Ascending aorta (tissue), 2 donors: ENCODE data around the gene CP. TPM values are rescaled to one million over a fixed set of nuclear protein-coding genes. Genes with fewer than 3 reads are reported as not detected.
A peak's percentile ranks its signal among the peaks of the same experiment; 100 is the strongest.
"Not testable (repeated sequence)": the region's sequence is repeated elsewhere in the genome, so short reads cannot be mapped to it uniquely, and the experiment has no call there.

Experiments used
- DNase-seq, 2 donors: peaks; one replicate each; pipeline ENCODE4 v3.0.0-alpha.2; 2019; ENCODE audit warnings: low spot score in 2 of 2
- H3K27ac ChIP-seq, 2 donors: fragments of 200-600 bp; sonication (generic); one replicate each; pipeline ENCODE4 v1.5.1; 2016 to 2017; ENCODE audit warnings: mild to moderate bottlenecking in 1 of 2
- H3K27me3 ChIP-seq: fragments of 200-600 bp; sonication (generic); one replicate; pipeline ENCODE4 v1.5.1; 2017
- H3K36me3 ChIP-seq, 2 donors: fragments of 200-600 bp; sonication (generic); one replicate each; pipeline ENCODE4 v1.5.1; 2016
- H3K4me1 ChIP-seq, 2 donors: fragments of 200-600 bp; sonication (generic); one replicate each; pipeline ENCODE4 v1.5.1; 2016 to 2017; ENCODE audit warnings: mild to moderate bottlenecking in 1 of 2
- H3K4me3 ChIP-seq, 2 donors: fragments of 200-600 bp; sonication (generic); one replicate each; pipeline ENCODE4 v1.5.1; 2016 to 2017; ENCODE audit warnings: mild to moderate bottlenecking in 1 of 2
- H3K9me3 ChIP-seq, 2 donors: fragments of 200-600 bp; sonication (generic); one replicate each; pipeline ENCODE4 v1.5.1; 2016
- CTCF ChIP-seq, 3 experiments: fragments of 200-600 bp in 2 of 3; fragments of 450-650 bp in 1 of 3; sonication (generic) in 2 of 3; IDR thresholded peaks; one replicate each; pipeline ENCODE4 v1.5.1; 2016 to 2019; ENCODE audit warnings: antibody characterized with exemption in 3 of 3, mild to moderate bottlenecking in 1 of 3, moderate library complexity in 1 of 3
- intact Hi-C: fragments of 100-400 bp; cut with DNase I; formaldehyde crosslinking; loops from one replicate; pipeline ENCODE4 v1.15.1; 2023
- total RNA-seq: library from RNA; depleted of rRNA; stranded (reverse); fragments of >200 nt; gene quantifications from one replicate; pipeline ENCODE4 v1.1.0, GENCODE V29; 2016

Gene CP
- total RNA-seq, 1 donor from 2014 or later, result 58.3 TPM

DNA sequence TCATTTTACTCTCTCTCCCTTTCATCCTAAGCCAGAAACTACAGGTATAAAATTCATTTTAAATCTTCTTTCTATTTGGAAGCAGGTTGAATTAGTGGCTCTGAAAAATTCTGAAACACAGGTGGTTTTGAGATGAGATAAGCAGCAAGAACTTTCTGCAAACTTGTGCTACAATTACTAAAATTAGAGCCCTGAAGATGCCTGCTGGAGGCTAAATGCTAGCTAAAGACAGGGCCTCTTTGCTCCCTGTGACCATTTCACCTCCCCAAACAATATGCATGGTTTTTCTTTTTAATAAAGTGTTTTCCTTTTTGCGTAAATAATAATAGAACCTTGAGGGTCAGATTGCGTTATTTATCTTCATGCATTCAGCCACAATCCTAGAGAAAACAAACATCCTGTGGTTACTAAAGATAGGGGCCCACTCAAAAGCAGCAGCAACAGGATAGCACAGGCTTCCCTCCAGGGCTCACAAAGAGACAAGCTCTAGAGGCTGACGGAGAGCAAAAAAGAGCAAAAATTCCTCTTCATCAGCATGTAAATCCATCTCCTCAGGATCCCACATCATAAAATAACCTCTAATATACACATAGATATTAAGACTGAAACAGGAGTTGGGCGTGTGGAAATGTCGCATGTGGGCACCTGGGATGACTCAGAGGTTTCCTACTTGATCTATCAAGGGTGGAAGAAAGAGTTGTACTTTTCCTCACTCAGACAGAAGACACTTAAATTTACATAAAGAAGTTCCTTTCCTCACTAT is 26.5 kb upstream of the CP start:
- H3K9me3 ChIP-seq, result no peaks in the 10 kb centered on the region
- no peak overlapping the region for H3K4me3 ChIP-seq
- H3K27me3 ChIP-seq, result no peaks in the 10 kb centered on the region
- DNase-seq, result no peak
- peaks cover 9 to 32% of the 10 kb centered on the region in 2 donors for H3K4me1 ChIP-seq
- intact Hi-C loops, result loop anchor here (5.0 kb wide), 1 partner anchor 66 kb away; no protein-coding TSS in a partner anchor
- H3K36me3 ChIP-seq, result no peaks in the 10 kb centered on the region
- TF ChIP-seq CTCF (IDR thresholded peaks at IDR 0.05), result no peak
- peak overlapping the region; percentile 9 to 70 for H3K27ac ChIP-seq

GRCh38 chr3:149247008-149247710 is 25.5 kb upstream of the CP start:
- intact Hi-C loops, result loop anchor here (5.0 kb wide), 1 partner anchor 65 kb away; no protein-coding TSS in a partner anchor
- Histone ChIP-seq H3K9me3 (no peaks in the 10 kb centered on the region), H3K27me3 (no peaks in the 10 kb centered on the region), H3K36me3 (no peaks in the 10 kb centered on the region), H3K27ac (peak overlapping the region; percentile 9 to 70), H3K4me1 (peaks cover 9 to 32% of the 10 kb centered on the region in 2 donors), H3K4me3 (no peak overlapping the region)
- no peak for DNase-seq
- no peak for TF ChIP-seq CTCF (IDR thresholded peaks at IDR 0.05)

DNA sequence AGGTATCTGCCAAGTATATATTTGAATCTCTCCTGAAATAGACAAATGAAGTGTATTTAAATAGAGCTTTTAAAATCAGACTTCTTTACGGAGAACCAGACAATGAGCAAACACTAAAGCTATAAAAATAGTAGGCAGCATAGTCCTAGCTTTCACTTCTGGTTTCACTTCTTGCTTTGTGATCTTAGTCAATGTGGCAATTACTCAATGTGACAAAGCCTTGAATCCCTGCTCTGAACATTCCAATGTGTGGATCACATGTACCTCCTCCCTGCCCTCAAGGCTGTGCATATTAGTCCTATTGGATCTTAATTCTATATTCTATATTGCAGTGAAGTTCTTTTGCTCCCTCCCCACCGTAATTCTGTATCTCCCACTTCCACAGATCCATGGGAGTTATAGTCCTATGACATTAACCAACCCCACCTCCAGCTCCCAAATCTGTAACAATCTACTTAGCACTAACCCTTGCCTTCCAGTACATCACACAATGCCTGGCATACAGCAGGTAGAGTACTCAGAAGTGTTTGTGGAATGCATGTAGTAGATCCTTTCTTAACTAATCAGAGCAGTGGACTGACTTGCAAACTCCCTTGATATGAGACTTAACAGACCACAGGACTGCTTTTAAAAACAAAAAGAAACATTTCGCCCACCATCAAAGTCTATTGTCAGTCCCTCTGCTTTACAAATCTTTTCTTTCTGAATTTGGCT is 24.3 kb upstream of the CP start:
- peak overlapping the region in 1 of 2 donors; percentile 23 for H3K4me3 ChIP-seq

GRCh38 chr3:149243540-149243939 is 21.9 kb upstream of the CP start:
- Histone ChIP-seq H3K4me3 (no peak overlapping the region), H3K36me3 (no peaks in the 10 kb centered on the region), H3K27me3 (no peaks in the 10 kb centered on the region), H3K27ac (peak overlapping the region in 1 of 2 donors; percentile 14), H3K9me3 (no peaks in the 10 kb centered on the region), H3K4me1 (peaks cover 9 to 31% of the 10 kb centered on the region in 2 donors)
- DNase-seq, result no peak
- TF ChIP-seq CTCF (IDR thresholded peaks at IDR 0.05), result no peak
- intact Hi-C loops, result no loop called here

More for the DNA sequence above, 24.3 kb upstream of the CP start:
- TF ChIP-seq CTCF (IDR thresholded peaks at IDR 0.05), result no peak
- no peak for DNase-seq
- Histone ChIP-seq H3K27me3 (no peaks in the 10 kb centered on the region), H3K4me1 (peaks cover 9 to 32% of the 10 kb centered on the region in 2 donors), H3K36me3 (no peaks in the 10 kb centered on the region), H3K9me3 (no peaks in the 10 kb centered on the region), H3K27ac (peak overlapping the region; percentile 64 to 70)
- intact Hi-C loops, result loop anchor here (5.0 kb wide), 1 partner anchor 64 kb away; no protein-coding TSS in a partner anchor

- Histone ChIP-seq H3K9me3 (no peaks in the 10 kb centered on the region), H3K4me1 (peaks cover 0 to 5% of the 10 kb centered on the region in 2 donors), H3K36me3 (no peaks in the 10 kb centered on the region), H3K27ac (no peak overlapping the region), H3K27me3 (no peaks in the 10 kb centered on the region), H3K4me3 (no peak overlapping the region)
- intact Hi-C loops, result no loop called here
- no peak for TF ChIP-seq CTCF (IDR thresholded peaks at IDR 0.05)
- no peak for DNase-seq
Observed at GRCh38 chr3:149239357-149239936, 17.8 kb upstream of the CP start.

DNA sequence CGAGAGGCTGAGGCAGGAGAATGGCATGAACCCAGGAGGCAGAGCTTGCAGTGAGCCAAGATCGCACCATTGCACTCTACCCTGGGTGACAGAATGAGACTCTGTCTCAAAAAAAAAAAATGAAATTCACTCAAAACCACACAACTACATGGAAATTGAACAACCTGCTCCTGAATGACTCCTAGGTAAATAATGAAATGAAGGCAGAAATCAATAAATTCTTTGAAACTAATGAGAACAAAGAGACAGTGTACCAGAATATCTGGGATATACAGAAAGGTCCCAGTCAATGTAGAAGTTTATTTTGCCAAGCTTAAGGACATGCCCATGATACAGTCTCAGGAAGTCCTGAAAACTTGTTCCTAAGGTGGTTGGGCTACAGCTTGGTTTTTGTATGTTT is 16.6 kb upstream of the CP start:
- H3K27ac ChIP-seq, DNase-seq, H3K9me3 ChIP-seq, H3K36me3 ChIP-seq, H3K4me1 ChIP-seq, H3K4me3 ChIP-seq, H3K27me3 ChIP-seq, intact Hi-C loops: not testable (repeated sequence)
